Fibroblast of lung (primary cell): ENCODE measurements around the gene TBC1D12. TPM values are rescaled to one million over a fixed set of nuclear protein-coding genes. Genes with fewer than 3 reads are reported as not detected.

Source experiments
- DNase-seq, 2 donors: peaks; one replicate each; pipeline versions ENCODE4 v3.0.0 to v3.0.0-alpha.2; 2010; ENCODE audit warnings: low read depth in 2 of 2
- H2AFZ ChIP-seq: 2 replicates; pipeline ENCODE4 v1.5.1; 2012; ENCODE audit warnings: low read length, control low read depth, inconsistent platforms
- H3K27ac ChIP-seq: 2 replicates; pipeline ENCODE4 v1.5.1; 2011; ENCODE audit warnings: low read length, control low read depth; ENCODE audit not compliant: insufficient read depth
- H3K27me3 ChIP-seq: 2 replicates; pipeline ENCODE4 v1.5.1; 2011; ENCODE audit warnings: mild to moderate bottlenecking, low read length; ENCODE audit not compliant: control insufficient read depth, insufficient read depth
- H3K36me3 ChIP-seq: 2 replicates; pipeline ENCODE4 v1.5.1; 2011; ENCODE audit warnings: low read length; ENCODE audit not compliant: control insufficient read depth, insufficient read depth
- H3K4me1 ChIP-seq: 2 replicates; pipeline ENCODE4 v1.5.1; 2011; ENCODE audit warnings: low read length; ENCODE audit not compliant: control insufficient read depth, insufficient read depth; ENCODE audit errors: extremely low read depth
- H3K4me2 ChIP-seq: 2 replicates; pipeline ENCODE4 v1.5.1; 2011; ENCODE audit warnings: low read length, control low read depth; ENCODE audit not compliant: insufficient read depth; ENCODE audit errors: extremely low read depth
- H3K4me3 ChIP-seq, 4 experiments: fragments of 200-600 bp in 1 of 4; sonication (generic) in 1 of 4; replicated peaks in 1 of 4; 2 replicates each; pipeline ENCODE4 v1.5.1; 2011 to 2016; ENCODE audit warnings: low read length in 4 of 4, low read depth in 3 of 4, mild to moderate bottlenecking in 3 of 4, control low read depth in 2 of 4, inconsistent platforms in 1 of 4, mixed read lengths in 1 of 4; ENCODE audit not compliant: insufficient read depth in 1 of 4; ENCODE audit errors: control extremely low read depth in 1 of 4
- H3K79me2 ChIP-seq: 2 replicates; pipeline ENCODE4 v1.5.1; 2012; ENCODE audit warnings: mild to moderate bottlenecking, low read length, inconsistent platforms; ENCODE audit not compliant: control insufficient read depth, insufficient read depth
- H3K9ac ChIP-seq: 2 replicates; pipeline ENCODE4 v1.5.1; 2011; ENCODE audit warnings: mild to moderate bottlenecking, low read length, control low read depth; ENCODE audit not compliant: insufficient read depth
- H3K9me3 ChIP-seq: 2 replicates; pipeline ENCODE4 v1.5.1; 2012; ENCODE audit warnings: low read depth, low read length; ENCODE audit not compliant: control insufficient read depth, insufficient read depth
- H4K20me1 ChIP-seq: 2 replicates; pipeline ENCODE4 v1.5.1; 2011; ENCODE audit warnings: low read length; ENCODE audit not compliant: control insufficient read depth, insufficient read depth; ENCODE audit errors: extremely low read depth
- EZH2 ChIP-seq: IDR thresholded peaks from 2 replicates; pipeline ENCODE4 v1.5.1; 2012; ENCODE audit warnings: low read length, control low read depth, mild to moderate bottlenecking; ENCODE audit errors: missing control alignments
- polyA plus RNA-seq, 2 donors: library from polyadenylated mRNA; depleted of rRNA in 1 of 2; stranded (reverse) in 1 of 2; unstranded in 1 of 2; fragments of >200 nt; gene quantifications; 2 replicates each; pipeline ENCODE4 v1.2.1, GENCODE V29; 2011 to 2012; ENCODE audit warnings: missing spikeins in 1 of 2
- total RNA-seq: library from RNA; depleted of rRNA; stranded (reverse); fragments of >200 nt; gene quantifications from 2 replicates; pipeline ENCODE4 v1.2.1, GENCODE V29; 2014
- TF ChIP-seq, protein P1 (sequence below), 2 donors: IDR thresholded peaks in 1 of 2; conservative IDR thresholded peaks in 1 of 2; 1 replicate in 1 of 2; 2 replicates in 1 of 2; pipeline ENCODE4 v1.5.1; 2011 to 2012; ENCODE audit warnings: low read length in 2 of 2, control low read depth in 1 of 2, inconsistent platforms in 1 of 2, low read depth in 1 of 2, mild to moderate bottlenecking in 1 of 2

TBC1D12 gene
- total and polyA plus RNA-seq, 2 donors (not counting 1 experiment from before 2014, with no cell fraction given), result 7.8 to 13.9 TPM

DNA sequence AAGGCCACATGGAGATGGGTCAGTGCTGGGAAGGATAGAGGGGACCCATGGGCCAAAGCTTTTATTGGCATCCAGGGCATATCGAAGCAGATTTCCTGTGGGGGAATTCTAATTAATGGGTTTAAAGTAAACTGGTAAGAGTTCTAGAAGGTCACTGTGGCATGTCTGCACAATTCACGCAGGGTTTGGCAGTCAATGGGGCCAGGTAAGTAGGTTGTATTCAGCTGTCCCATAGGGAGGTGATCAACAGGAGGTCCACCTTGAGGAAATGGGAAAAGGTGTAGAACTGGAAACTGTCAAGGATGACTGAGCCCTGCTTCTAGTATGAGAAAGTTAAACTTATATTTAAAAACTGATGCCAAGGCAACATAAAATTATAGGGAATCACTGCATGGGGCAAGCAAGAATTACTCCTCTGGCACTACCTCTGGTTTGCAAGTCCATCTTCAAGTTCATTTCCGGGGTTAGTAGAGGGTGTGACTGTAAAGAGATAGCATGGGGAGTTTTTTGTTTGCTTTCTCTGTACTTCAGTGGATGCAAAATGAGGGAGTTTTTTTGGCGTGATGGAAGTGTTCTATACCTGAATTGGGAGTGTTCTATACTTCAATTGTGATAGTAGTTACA is 22.5 kb downstream of the TBC1D12 start:
- no peak overlapping the region for H3K4me2 ChIP-seq
- H3K4me1 ChIP-seq, result peaks cover 2% of the 10 kb centered on the region
- H3K36me3 ChIP-seq, result no peaks in the 10 kb centered on the region
- no peaks in the 10 kb centered on the region for H3K27me3 ChIP-seq
- no peaks in the 10 kb centered on the region for H4K20me1 ChIP-seq
- H3K4me3 ChIP-seq, result no peak overlapping the region
- no peak for DNase-seq
- H3K9me3 ChIP-seq, result no peaks in the 10 kb centered on the region
- H3K27ac ChIP-seq, result no peak overlapping the region
- TF ChIP-seq, protein P1, sequence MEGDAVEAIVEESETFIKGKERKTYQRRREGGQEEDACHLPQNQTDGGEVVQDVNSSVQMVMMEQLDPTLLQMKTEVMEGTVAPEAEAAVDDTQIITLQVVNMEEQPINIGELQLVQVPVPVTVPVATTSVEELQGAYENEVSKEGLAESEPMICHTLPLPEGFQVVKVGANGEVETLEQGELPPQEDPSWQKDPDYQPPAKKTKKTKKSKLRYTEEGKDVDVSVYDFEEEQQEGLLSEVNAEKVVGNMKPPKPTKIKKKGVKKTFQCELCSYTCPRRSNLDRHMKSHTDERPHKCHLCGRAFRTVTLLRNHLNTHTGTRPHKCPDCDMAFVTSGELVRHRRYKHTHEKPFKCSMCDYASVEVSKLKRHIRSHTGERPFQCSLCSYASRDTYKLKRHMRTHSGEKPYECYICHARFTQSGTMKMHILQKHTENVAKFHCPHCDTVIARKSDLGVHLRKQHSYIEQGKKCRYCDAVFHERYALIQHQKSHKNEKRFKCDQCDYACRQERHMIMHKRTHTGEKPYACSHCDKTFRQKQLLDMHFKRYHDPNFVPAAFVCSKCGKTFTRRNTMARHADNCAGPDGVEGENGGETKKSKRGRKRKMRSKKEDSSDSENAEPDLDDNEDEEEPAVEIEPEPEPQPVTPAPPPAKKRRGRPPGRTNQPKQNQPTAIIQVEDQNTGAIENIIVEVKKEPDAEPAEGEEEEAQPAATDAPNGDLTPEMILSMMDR (conservative IDR thresholded peaks at IDR 0.05 in 1 of 2, IDR thresholded peaks at IDR 0.05 in 1 of 2; ENCODE audit: low read depth in 1 of 2, low read length in 2 of 2), result no peak
- no peak for TF ChIP-seq EZH2
- no peak overlapping the region for H2AFZ ChIP-seq
- H3K9ac ChIP-seq, result no peak overlapping the region
- peaks cover 15% of the 10 kb centered on the region for H3K79me2 ChIP-seq

DNA sequence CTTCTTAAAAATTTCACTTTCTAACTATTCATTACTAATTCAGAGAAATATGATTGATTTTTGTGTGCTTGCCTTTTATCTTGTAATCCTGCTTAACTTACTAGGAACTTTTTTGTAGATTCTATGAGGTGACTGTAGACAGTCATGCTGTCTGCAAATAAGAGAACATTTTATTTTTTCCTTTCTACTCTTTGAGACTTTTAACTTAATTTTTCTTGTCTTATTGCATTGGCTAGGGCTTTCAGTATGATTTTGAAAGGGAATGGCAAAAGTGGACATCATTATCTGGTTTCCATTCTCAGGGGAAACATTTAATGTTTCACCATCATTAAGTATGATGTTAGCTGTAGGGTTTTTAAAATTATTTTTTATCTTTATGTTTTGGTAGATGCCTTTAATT is 23.6 kb downstream of the TBC1D12 start:
- Histone ChIP-seq H3K79me2 (peaks cover 10% of the 10 kb centered on the region), H2AFZ (no peak overlapping the region), H3K36me3 (no peaks in the 10 kb centered on the region), H3K27ac (no peak overlapping the region), H3K4me3 (no peak overlapping the region), H3K27me3 (no peaks in the 10 kb centered on the region), H4K20me1 (no peaks in the 10 kb centered on the region), H3K9me3 (no peaks in the 10 kb centered on the region), H3K4me1 (peaks cover 2% of the 10 kb centered on the region), H3K4me2 (no peak overlapping the region), H3K9ac (no peak overlapping the region)
- no peak for DNase-seq
- no peak for TF ChIP-seq EZH2
- TF ChIP-seq, protein P1 (conservative IDR thresholded peaks at IDR 0.05 in 1 of 2, IDR thresholded peaks at IDR 0.05 in 1 of 2; ENCODE audit: low read depth in 1 of 2, low read length in 2 of 2), result no peak

DNA sequence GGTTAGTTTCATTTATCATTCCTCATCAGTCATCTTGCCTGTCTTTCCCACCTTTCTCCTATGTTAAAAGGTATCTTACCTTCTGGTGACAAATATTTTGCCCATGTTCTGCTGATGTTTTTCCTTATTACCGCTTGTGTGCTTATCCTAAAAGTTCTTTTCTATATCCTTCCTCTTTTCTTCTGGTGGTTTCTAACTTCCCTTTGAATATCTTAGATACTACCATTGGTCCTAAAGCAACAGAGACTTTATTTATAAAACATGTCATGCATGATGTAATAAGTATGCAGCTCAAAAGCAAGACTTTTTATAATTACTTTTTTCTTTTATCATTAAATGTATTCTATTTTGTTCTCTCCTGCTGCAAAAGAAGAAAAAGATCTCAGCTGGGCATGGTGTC is 24.8 kb downstream of the TBC1D12 start:
- no peaks in the 10 kb centered on the region for H4K20me1 ChIP-seq
- H3K79me2 ChIP-seq, result peaks cover 10% of the 10 kb centered on the region
- no peak overlapping the region for H2AFZ ChIP-seq
- TF ChIP-seq, protein P1 (conservative IDR thresholded peaks at IDR 0.05 in 1 of 2, IDR thresholded peaks at IDR 0.05 in 1 of 2; ENCODE audit: low read depth in 1 of 2, low read length in 2 of 2), result no peak
- no peak for TF ChIP-seq EZH2
- H3K9ac ChIP-seq, result no peak overlapping the region
- no peak overlapping the region for H3K27ac ChIP-seq
- H3K9me3 ChIP-seq, result no peaks in the 10 kb centered on the region
- peaks cover 2% of the 10 kb centered on the region for H3K4me1 ChIP-seq
- no peak overlapping the region for H3K4me2 ChIP-seq
- no peak overlapping the region for H3K4me3 ChIP-seq
- H3K36me3 ChIP-seq, result no peaks in the 10 kb centered on the region
- H3K27me3 ChIP-seq, result no peaks in the 10 kb centered on the region
- DNase-seq, result no peak
